B cell (primary cell): ENCODE results near the gene HBS1L. TPM values are rescaled to one million over a fixed set of nuclear protein-coding genes. Genes with fewer than 3 reads are reported as not detected.
"Not testable (repeated sequence)": the region's sequence is repeated elsewhere in the genome, so short reads cannot be mapped to it uniquely, and the experiment has no call there.

Experiments
- ATAC-seq: fragments of 200-7000 bp; cut with Tn5 transposase; one replicate; pipeline ENCODE4 v1.10.0; 2021; ENCODE audit warnings: low read depth, mild to moderate bottlenecking, moderate number of reproducible peaks, moderate library complexity
- CTCF ChIA-PET: fragments of 350-600 bp; sonication (Branson Sonifier 250); formaldehyde crosslinking; loops from one replicate; lab custom pipeline; 2021; ENCODE audit warnings: antibody characterized with exemption, inconsistent platforms; lab: Charles Lee
- POLR2A ChIA-PET: fragments of 350-600 bp; sonication (Branson Sonifier 250); formaldehyde crosslinking; loops from one replicate; lab custom pipeline; 2021; ENCODE audit warnings: antibody characterized with exemption; lab: Charles Lee
- DNase-seq: peaks from one replicate; pipeline ENCODE4 v3.0.0; 2013
- H2AFZ ChIP-seq: 2 replicates; pipeline ENCODE4 v1.6.1; 2012; ENCODE audit warnings: mild to moderate bottlenecking, low read depth, low read length; ENCODE audit not compliant: insufficient read depth, poor library complexity, severe bottlenecking
- H3K27ac ChIP-seq, 2 donors: 1 replicate in 1 of 2; 2 replicates in 1 of 2; pipeline ENCODE4 v1.5.1; 2012 to 2013; ENCODE audit warnings: low read length in 2 of 2, mild to moderate bottlenecking in 2 of 2, moderate library complexity in 1 of 2
- H3K27me3 ChIP-seq, 4 experiments: fragments of 200-600 bp in 1 of 4; sonication (generic) in 1 of 4; replicated peaks in 1 of 4; 1 replicate in 2 of 4; 2 replicates in 2 of 4; pipeline versions ENCODE4 v1.6.1 to v1.7.0; 2013 to 2016; ENCODE audit warnings: low read length in 3 of 4, mild to moderate bottlenecking in 2 of 4, mixed read lengths in 1 of 4, moderate library complexity in 1 of 4; ENCODE audit not compliant: insufficient read depth in 4 of 4, control insufficient read depth in 3 of 4; ENCODE audit errors: control extremely low read depth in 1 of 4
- H3K36me3 ChIP-seq, 2 experiments: replicated peaks in 1 of 2; 1 replicate in 1 of 2; 2 replicates in 1 of 2; pipeline versions ENCODE4 v1.6.1 to v1.7.1; 2013; ENCODE audit warnings: low read length in 1 of 2; ENCODE audit not compliant: insufficient read depth in 2 of 2, control insufficient read depth in 1 of 2; ENCODE audit errors: control extremely low read depth in 1 of 2, extremely low read depth in 1 of 2
- H3K4me1 ChIP-seq, 2 donors: fragments of 200-600 bp in 1 of 2; sonication (generic) in 1 of 2; 1 replicate in 1 of 2; 2 replicates in 1 of 2; pipeline versions ENCODE4 v1.5.1 to v1.6.1; 2013 to 2017; ENCODE audit warnings: low read length in 2 of 2; ENCODE audit not compliant: control insufficient read depth in 2 of 2, insufficient read depth in 2 of 2
- H3K4me2 ChIP-seq: replicated peaks from 2 replicates; pipeline ENCODE3; 2012; ENCODE audit warnings: mild to moderate bottlenecking, low read depth, low read length; ENCODE audit not compliant: poor library complexity, severe bottlenecking
- H3K4me3 ChIP-seq, 5 experiments: fragments of 200-600 bp in 1 of 5; sonication (generic) in 1 of 5; 1 replicate in 3 of 5; 2 replicates in 2 of 5; pipeline versions ENCODE4 v1.5.1 to v1.7.0; 2011 to 2016; ENCODE audit warnings: low read length in 4 of 5, mild to moderate bottlenecking in 4 of 5, low read depth in 2 of 5, control low read depth in 1 of 5, moderate library complexity in 1 of 5; ENCODE audit not compliant: insufficient read depth in 1 of 5; ENCODE audit errors: control extremely low read depth in 1 of 5, extremely low read depth in 1 of 5
- H3K79me2 ChIP-seq: fragments of 200-600 bp; sonication (generic); one replicate; pipeline ENCODE4 v1.6.0; 2016; ENCODE audit warnings: low read length; ENCODE audit not compliant: control insufficient read depth, insufficient read depth
- H3K9ac ChIP-seq: fragments of 200-600 bp; sonication (generic); 2 replicates; pipeline ENCODE4 v1.6.1; 2017; ENCODE audit warnings: mild to moderate bottlenecking, low read length, moderate library complexity
- H3K9me3 ChIP-seq, 3 donors: one replicate each; pipeline versions ENCODE4 v1.6.1 to v1.7.1; 2013; ENCODE audit warnings: low read length in 2 of 3; ENCODE audit not compliant: control insufficient read depth in 2 of 3, insufficient read depth in 1 of 3; ENCODE audit errors: control extremely low read depth in 1 of 3
- H4K20me1 ChIP-seq: 2 replicates; pipeline ENCODE4 v1.6.0; 2012; ENCODE audit warnings: mild to moderate bottlenecking, low read length; ENCODE audit not compliant: insufficient read depth, control insufficient read depth, poor library complexity, severe bottlenecking
- H3K27ac Mint-ChIP-seq: one replicate; pipeline ENCODE4 v1.8.0; 2021; ENCODE audit warnings: mixed read lengths
- H3K27me3 Mint-ChIP-seq: one replicate; pipeline ENCODE4 v1.8.0; 2021; ENCODE audit warnings: mixed read lengths
- H3K4me1 Mint-ChIP-seq: one replicate; pipeline ENCODE4 v1.8.0; 2021; ENCODE audit warnings: mixed read lengths
- H3K4me3 Mint-ChIP-seq: one replicate; pipeline ENCODE4 v1.8.0; 2021; ENCODE audit warnings: mixed read lengths
- H3K9me3 Mint-ChIP-seq: one replicate; pipeline ENCODE4 v1.8.0; 2022; ENCODE audit warnings: mixed read lengths; ENCODE audit not compliant: insufficient read depth
- EZH2 ChIP-seq: IDR thresholded peaks from 2 replicates; pipeline ENCODE4 v1.6.1; 2012; ENCODE audit warnings: borderline replicate concordance, low read depth, mild to moderate bottlenecking, moderate library complexity, low read length; ENCODE audit not compliant: insufficient read depth, poor library complexity, severe bottlenecking
- WGBS: methylation state at CpG from one replicate; pipeline ENCODE4 v1.1.5; 2013; ENCODE audit warnings: missing lambda C conversion rate; ENCODE audit not compliant: insufficient coverage; 5-methylcytosine and 5-hydroxymethylcytosine counted together
- intact Hi-C: fragments of 100-400 bp; cut with micrococcal nuclease; formaldehyde crosslinking; loops from one replicate; pipeline ENCODE4 v1.10.0; 2022
- polyA plus RNA-seq: library from polyadenylated mRNA; depleted of rRNA; stranded (reverse); fragments of >200 nt; gene quantifications from 2 replicates; pipeline ENCODE4 v1.2.3, GENCODE V29; 2012
- total RNA-seq, 2 donors: library from RNA; stranded (reverse); fragments of 120-200 nt in 1 of 2; gene quantifications; 1 replicate in 1 of 2; 2 replicates in 1 of 2; pipeline versions ENCODE4 v1.2.3 to v1.2.4, GENCODE V29; 2013 to 2022
- TF ChIP-seq, protein P1 (sequence below): fragments of 200-600 bp; IDR thresholded peaks from one replicate; pipeline ENCODE4 v1.8.0; 2022; ENCODE audit warnings: antibody characterized with exemption, mild to moderate bottlenecking

HBS1L gene
- total and polyA plus RNA-seq, 2 donors (not counting 1 experiment from before 2014, with no cell fraction given) = 10.3 to 58.2 TPM

DNA sequence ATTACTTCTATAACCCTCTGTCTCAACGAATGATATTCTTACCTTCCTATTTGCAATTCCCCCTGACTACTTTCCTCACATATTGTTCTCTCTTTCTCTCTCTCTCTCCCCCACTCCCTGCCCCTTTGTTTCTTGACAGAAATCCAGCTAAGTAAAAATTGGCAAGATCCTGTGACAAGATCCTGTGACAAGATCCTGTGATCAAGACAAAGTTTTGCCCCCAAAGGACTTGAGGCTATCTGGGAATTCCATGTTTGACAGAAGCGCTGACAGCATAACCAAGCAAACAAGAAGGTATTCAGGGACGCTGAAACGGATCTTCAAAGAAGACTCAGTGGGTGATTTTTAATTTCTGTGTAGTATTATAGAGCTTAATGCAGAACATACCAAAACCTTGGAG, 5.5 kb upstream of the HBS1L start:
- Mint-ChIP-seq H3K4me3 (no peak overlapping the region), H3K9me3 (no peaks in the 10 kb centered on the region), H3K4me1 (peaks cover 9% of the 10 kb centered on the region), H3K27ac (no peak overlapping the region), H3K27me3 (no peaks in the 10 kb centered on the region)
- no peak for TF ChIP-seq EZH2
- TF ChIP-seq, protein P1, sequence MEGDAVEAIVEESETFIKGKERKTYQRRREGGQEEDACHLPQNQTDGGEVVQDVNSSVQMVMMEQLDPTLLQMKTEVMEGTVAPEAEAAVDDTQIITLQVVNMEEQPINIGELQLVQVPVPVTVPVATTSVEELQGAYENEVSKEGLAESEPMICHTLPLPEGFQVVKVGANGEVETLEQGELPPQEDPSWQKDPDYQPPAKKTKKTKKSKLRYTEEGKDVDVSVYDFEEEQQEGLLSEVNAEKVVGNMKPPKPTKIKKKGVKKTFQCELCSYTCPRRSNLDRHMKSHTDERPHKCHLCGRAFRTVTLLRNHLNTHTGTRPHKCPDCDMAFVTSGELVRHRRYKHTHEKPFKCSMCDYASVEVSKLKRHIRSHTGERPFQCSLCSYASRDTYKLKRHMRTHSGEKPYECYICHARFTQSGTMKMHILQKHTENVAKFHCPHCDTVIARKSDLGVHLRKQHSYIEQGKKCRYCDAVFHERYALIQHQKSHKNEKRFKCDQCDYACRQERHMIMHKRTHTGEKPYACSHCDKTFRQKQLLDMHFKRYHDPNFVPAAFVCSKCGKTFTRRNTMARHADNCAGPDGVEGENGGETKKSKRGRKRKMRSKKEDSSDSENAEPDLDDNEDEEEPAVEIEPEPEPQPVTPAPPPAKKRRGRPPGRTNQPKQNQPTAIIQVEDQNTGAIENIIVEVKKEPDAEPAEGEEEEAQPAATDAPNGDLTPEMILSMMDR = no peak
- intact Hi-C loops = no loop called here
- H3K4me3 ChIP-seq = no peak overlapping the region
- H4K20me1 ChIP-seq = no peaks in the 10 kb centered on the region
- H3K4me1 ChIP-seq = peaks cover 6 to 8% of the 10 kb centered on the region in 2 donors
- no peaks in the 10 kb centered on the region for H3K9me3 ChIP-seq
- no peak overlapping the region for H3K27ac ChIP-seq
- H3K79me2 ChIP-seq = peaks cover 8% of the 10 kb centered on the region
- no peak overlapping the region for H3K9ac ChIP-seq
- H3K4me2 ChIP-seq = no peak overlapping the region
- ATAC-seq (no peak), DNase-seq (no peak)
- POLR2A ChIA-PET = no interaction called here
- 91% methylated on average over 1 of the region's 4 CpGs for WGBS
- no peak overlapping the region for H2AFZ ChIP-seq
- CTCF ChIA-PET = no interaction called here
- no peaks in the 10 kb centered on the region for H3K36me3 ChIP-seq
- H3K27me3 ChIP-seq = no peaks in the 10 kb centered on the region

DNA sequence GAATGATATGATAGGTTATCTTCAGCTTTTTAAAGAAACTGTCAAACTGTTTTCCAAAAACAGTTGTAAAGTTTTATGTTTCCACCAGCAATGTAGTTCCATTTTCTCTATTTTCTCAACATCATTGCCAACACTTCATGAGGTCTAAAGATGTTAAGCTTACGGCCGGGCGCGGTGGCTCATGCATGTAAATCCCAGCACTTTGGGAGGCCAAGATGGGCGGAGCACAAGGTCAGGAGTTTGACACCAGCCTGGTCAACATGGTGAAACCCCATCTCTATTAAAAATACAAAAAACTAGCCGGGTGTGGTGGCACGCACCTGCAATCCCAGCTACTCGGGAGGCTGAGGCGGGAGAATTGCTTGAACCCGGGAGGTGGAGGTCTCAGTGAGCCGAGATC, 3.7 kb upstream of the HBS1L start:
- not testable (repeated sequence) for H3K4me2 ChIP-seq, H3K4me3 ChIP-seq, H4K20me1 ChIP-seq, H2AFZ ChIP-seq, H3K27ac Mint-ChIP-seq, H3K9ac ChIP-seq, H3K36me3 ChIP-seq, H3K27me3 Mint-ChIP-seq, H3K4me3 Mint-ChIP-seq, H3K27ac ChIP-seq, H3K9me3 Mint-ChIP-seq, H3K9me3 ChIP-seq, DNase-seq, ATAC-seq, H3K27me3 ChIP-seq
- H3K4me1 Mint-ChIP-seq = peaks cover 26% of the 10 kb centered on the region
- Histone ChIP-seq H3K79me2 (peaks cover 26% of the 10 kb centered on the region), H3K4me1 (peaks cover 15 to 19% of the 10 kb centered on the region in 2 donors)
- CTCF ChIA-PET = interaction anchor here (1.1 kb wide), 1 partner anchor 126 kb away, joined by 3 read pairs; no protein-coding TSS in a partner anchor
- POLR2A ChIA-PET = interaction anchor here (0.6 kb wide), 1 partner anchor 125 kb away, joined by 4 read pairs; no protein-coding TSS in a partner anchor
- 97% methylated on average over 11 of the region's 11 CpGs for WGBS
- intact Hi-C loops = loop anchor here (10.0 kb wide), 1 partner anchor 1227 kb away; the partner anchor contains the start of gene BCLAF1
